ENCODE results near the gene SNIP1.

DNA sequence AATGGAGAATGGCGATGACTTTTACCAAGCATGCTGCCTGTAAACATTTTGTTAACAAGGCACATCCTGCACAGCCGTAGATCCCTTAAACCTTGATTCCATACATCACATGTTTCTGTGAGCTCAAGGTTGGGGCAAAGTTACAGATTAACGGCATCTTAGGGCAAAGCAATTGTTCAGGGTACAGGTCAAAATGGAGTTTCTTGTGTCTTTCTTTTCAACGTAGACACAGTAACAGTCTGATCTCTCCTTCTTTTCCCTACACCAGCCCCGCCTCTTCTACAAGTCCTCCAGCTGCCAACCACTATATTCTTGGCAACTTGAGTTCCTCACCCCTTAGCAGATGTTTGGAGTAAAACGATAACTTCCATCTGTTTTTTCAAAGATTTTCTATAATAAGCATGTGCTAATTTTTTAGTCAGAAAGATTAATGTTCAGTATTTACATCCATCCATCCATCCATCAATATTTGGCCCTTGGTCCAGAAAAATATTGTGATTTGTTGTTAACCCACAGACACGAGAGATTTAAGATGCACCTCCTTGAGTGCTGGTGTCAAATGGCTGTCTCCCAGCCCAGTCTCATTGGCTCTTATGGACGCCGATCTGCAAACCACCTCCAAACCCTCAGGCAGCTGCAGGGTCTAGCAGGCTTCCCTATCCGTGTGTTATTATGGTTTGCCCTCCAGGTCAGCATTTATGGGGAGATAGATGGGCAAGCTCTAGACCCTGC, 6.5 kb upstream of the SNIP1 start:
- TF ChIP-seq, protein P1, sequence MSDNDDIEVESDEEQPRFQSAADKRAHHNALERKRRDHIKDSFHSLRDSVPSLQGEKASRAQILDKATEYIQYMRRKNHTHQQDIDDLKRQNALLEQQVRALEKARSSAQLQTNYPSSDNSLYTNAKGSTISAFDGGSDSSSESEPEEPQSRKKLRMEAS (IDR thresholded peaks at IDR 0.05): no peak
- TF ChIP-seq MAFK (IDR thresholded peaks at IDR 0.05; ENCODE audit: partially characterized antibody): no peak
- TF ChIP-seq, protein P2, sequence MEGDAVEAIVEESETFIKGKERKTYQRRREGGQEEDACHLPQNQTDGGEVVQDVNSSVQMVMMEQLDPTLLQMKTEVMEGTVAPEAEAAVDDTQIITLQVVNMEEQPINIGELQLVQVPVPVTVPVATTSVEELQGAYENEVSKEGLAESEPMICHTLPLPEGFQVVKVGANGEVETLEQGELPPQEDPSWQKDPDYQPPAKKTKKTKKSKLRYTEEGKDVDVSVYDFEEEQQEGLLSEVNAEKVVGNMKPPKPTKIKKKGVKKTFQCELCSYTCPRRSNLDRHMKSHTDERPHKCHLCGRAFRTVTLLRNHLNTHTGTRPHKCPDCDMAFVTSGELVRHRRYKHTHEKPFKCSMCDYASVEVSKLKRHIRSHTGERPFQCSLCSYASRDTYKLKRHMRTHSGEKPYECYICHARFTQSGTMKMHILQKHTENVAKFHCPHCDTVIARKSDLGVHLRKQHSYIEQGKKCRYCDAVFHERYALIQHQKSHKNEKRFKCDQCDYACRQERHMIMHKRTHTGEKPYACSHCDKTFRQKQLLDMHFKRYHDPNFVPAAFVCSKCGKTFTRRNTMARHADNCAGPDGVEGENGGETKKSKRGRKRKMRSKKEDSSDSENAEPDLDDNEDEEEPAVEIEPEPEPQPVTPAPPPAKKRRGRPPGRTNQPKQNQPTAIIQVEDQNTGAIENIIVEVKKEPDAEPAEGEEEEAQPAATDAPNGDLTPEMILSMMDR (IDR thresholded peaks at IDR 0.05): no peak
- TF ChIP-seq POLR2A (IDR thresholded peaks at IDR 0.05; ENCODE audit: low read length): no peak
- TF ChIP-seq, protein P3, sequence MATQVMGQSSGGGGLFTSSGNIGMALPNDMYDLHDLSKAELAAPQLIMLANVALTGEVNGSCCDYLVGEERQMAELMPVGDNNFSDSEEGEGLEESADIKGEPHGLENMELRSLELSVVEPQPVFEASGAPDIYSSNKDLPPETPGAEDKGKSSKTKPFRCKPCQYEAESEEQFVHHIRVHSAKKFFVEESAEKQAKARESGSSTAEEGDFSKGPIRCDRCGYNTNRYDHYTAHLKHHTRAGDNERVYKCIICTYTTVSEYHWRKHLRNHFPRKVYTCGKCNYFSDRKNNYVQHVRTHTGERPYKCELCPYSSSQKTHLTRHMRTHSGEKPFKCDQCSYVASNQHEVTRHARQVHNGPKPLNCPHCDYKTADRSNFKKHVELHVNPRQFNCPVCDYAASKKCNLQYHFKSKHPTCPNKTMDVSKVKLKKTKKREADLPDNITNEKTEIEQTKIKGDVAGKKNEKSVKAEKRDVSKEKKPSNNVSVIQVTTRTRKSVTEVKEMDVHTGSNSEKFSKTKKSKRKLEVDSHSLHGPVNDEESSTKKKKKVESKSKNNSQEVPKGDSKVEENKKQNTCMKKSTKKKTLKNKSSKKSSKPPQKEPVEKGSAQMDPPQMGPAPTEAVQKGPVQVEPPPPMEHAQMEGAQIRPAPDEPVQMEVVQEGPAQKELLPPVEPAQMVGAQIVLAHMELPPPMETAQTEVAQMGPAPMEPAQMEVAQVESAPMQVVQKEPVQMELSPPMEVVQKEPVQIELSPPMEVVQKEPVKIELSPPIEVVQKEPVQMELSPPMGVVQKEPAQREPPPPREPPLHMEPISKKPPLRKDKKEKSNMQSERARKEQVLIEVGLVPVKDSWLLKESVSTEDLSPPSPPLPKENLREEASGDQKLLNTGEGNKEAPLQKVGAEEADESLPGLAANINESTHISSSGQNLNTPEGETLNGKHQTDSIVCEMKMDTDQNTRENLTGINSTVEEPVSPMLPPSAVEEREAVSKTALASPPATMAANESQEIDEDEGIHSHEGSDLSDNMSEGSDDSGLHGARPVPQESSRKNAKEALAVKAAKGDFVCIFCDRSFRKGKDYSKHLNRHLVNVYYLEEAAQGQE (IDR thresholded peaks at IDR 0.05): no peak
- TF ChIP-seq GATA3 (IDR thresholded peaks at IDR 0.05; ENCODE audit: borderline replicate concordance): no peak
- TF ChIP-seq EP300 (IDR thresholded peaks at IDR 0.05): no peak
- no peak for TF ChIP-seq MYC (IDR thresholded peaks at IDR 0.05; ENCODE audit: borderline replicate concordance, low read length)
- TF ChIP-seq BHLHE40 (IDR thresholded peaks at IDR 0.05; ENCODE audit: low read depth, low read length): no peak
- no peak for TF ChIP-seq EHF (CRISPR knock-in tag; IDR thresholded peaks at IDR 0.05)

Measured in A549 (cell line).